ENCODE data around the gene NEUROG2. TPM values are rescaled to one million over a fixed set of nuclear protein-coding genes. Genes with fewer than 3 reads are reported as not detected.
A peak's percentile ranks its signal among the peaks of the same experiment; 100 is the strongest.

NEUROG2 gene
- polyA plus RNA-seq, 3 donors: 0.12 TPM; not detected in 2

DNA sequence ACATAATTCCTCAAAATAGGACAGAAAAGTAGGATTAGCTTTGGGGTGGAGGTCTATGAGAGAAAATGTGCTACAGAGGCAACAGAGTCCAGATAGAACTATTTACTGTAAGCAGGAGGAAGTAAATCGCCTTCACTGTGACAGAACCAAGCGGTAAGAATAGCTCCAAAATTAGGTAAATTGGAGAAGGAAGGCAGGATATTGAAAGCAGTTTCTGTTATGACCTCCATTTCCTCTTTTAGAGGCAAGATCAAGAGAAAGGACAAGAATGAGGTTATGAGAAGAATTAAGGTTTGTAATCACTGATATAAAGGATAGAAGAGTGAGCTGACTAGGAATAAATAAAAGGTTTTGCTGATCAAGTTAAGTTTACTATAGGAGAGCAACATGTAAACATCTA is 44.1 kb upstream of the NEUROG2 start:
- H3K36me3 Mint-ChIP-seq: peaks cover 8 to 17% of the 10 kb centered on the region in 2 donors
- 0% methylated on average over 2 of the region's 2 CpGs for WGBS (ENCODE audit: insufficient coverage)
- Histone ChIP-seq H3K9me3 (replicated peaks in 1 of 2; ENCODE audit: control insufficient read depth in 1 of 2, insufficient read depth in 1 of 2, low read length in 2 of 2) (peaks cover 0 to 4% of the 10 kb centered on the region in 2 donors), H3K4me1 (ENCODE audit: control insufficient read depth in 1 of 2, insufficient read depth in 2 of 2, low read length in 2 of 2) (peaks cover 6 to 13% of the 10 kb centered on the region in 2 donors), H2AFZ (ENCODE audit: insufficient read depth, low read depth, low read length, poor library complexity, severe bottlenecking) (peak overlapping the region; percentile 27), H3K79me2 (ENCODE audit: insufficient read depth, low read length) (no peaks in the 10 kb centered on the region), H4K20me1 (ENCODE audit: insufficient read depth, low read length) (no peaks in the 10 kb centered on the region), H3K9ac (ENCODE audit: insufficient read depth, low read length, poor library complexity, severe bottlenecking) (no peak overlapping the region), H3K4me2 (replicated peaks; ENCODE audit: extremely low read depth, low read length, poor library complexity, severe bottlenecking) (peak overlapping the region; percentile 51), H3K4me3 (replicated peaks in 1 of 3; ENCODE audit: low read depth in 2 of 3, low read length in 3 of 3) (peak overlapping the region in 1 of 3 experiments; percentile 17), H3K27me3 (ENCODE audit: control insufficient read depth in 2 of 2, insufficient read depth in 2 of 2, low read length in 2 of 2) (no peaks in the 10 kb centered on the region), H3K36me3 (replicated peaks in 1 of 2; ENCODE audit: control insufficient read depth in 1 of 2, insufficient read depth in 2 of 2, low read length in 2 of 2) (no peaks in the 10 kb centered on the region), H3K27ac (ENCODE audit: low read depth in 1 of 2, low read length in 2 of 2) (peak overlapping the region in 1 of 2 donors; percentile 52)
- no peaks in the 10 kb centered on the region for H3K27me3 Mint-ChIP-seq (ENCODE audit: low read depth in 3 of 3)
- peak; percentile 21 to 39 (median 29) for DNase-seq
- peaks cover 0 to 4% (median 0%) of the 10 kb centered on the region in 7 donors for H3K9me3 Mint-ChIP-seq
- peak overlapping the region in 1 of 2 donors; percentile 68 for H3K4me3 Mint-ChIP-seq
- intact Hi-C loops (cut with micrococcal nuclease): no loop called here
- H3K4me1 Mint-ChIP-seq: peaks cover 14% of the 10 kb centered on the region
- peak overlapping the region in 4 of 7 donors; percentile 4 to 48 (median 19) for H3K27ac Mint-ChIP-seq
- TF ChIP-seq, protein P1, sequence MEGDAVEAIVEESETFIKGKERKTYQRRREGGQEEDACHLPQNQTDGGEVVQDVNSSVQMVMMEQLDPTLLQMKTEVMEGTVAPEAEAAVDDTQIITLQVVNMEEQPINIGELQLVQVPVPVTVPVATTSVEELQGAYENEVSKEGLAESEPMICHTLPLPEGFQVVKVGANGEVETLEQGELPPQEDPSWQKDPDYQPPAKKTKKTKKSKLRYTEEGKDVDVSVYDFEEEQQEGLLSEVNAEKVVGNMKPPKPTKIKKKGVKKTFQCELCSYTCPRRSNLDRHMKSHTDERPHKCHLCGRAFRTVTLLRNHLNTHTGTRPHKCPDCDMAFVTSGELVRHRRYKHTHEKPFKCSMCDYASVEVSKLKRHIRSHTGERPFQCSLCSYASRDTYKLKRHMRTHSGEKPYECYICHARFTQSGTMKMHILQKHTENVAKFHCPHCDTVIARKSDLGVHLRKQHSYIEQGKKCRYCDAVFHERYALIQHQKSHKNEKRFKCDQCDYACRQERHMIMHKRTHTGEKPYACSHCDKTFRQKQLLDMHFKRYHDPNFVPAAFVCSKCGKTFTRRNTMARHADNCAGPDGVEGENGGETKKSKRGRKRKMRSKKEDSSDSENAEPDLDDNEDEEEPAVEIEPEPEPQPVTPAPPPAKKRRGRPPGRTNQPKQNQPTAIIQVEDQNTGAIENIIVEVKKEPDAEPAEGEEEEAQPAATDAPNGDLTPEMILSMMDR (IDR thresholded peaks at IDR 0.05): no peak

DNA sequence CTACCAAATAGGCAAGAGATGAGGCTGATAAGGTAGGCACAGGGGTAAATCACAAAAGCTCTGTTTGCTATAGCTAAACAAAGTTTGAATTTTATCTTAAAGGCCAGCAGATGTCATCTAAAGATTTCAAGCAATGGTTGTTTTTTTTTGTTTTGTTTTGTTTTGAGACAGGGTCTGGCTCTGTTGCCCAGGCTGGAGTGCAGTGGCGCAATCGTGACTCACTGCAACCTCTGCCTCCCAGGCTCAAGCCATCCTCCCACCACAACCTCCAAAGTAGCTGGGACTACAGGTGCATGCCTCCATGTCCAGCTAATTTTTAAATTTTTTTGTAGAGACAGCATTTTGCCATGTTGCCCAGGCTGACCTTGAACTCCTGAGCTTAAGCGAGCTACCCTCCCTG is 43.1 kb upstream of the NEUROG2 start:
- H3K4me1 ChIP-seq (ENCODE audit: control insufficient read depth in 1 of 2, insufficient read depth in 2 of 2, low read length in 2 of 2): peaks cover 6 to 13% of the 10 kb centered on the region in 2 donors
- no peaks in the 10 kb centered on the region for H3K9me3 ChIP-seq (replicated peaks in 1 of 2; ENCODE audit: control insufficient read depth in 1 of 2, insufficient read depth in 1 of 2, low read length in 2 of 2)
- no peak overlapping the region for H3K27ac ChIP-seq (ENCODE audit: low read depth in 1 of 2, low read length in 2 of 2)
- Mint-ChIP-seq H3K9me3 (no peaks in the 10 kb centered on the region), H3K4me1 (peaks cover 14% of the 10 kb centered on the region), H3K36me3 (peaks cover 8 to 12% of the 10 kb centered on the region in 2 donors), H3K27ac (no peak overlapping the region), H3K27me3 (ENCODE audit: low read depth in 3 of 3) (no peaks in the 10 kb centered on the region), H3K4me3 (no peak overlapping the region)
- no peak overlapping the region for H3K9ac ChIP-seq (ENCODE audit: insufficient read depth, low read length, poor library complexity, severe bottlenecking)
- no peak overlapping the region for H2AFZ ChIP-seq (ENCODE audit: insufficient read depth, low read depth, low read length, poor library complexity, severe bottlenecking)
- no peak for DNase-seq
- intact Hi-C loops (cut with micrococcal nuclease): no loop called here
- no peaks in the 10 kb centered on the region for H3K27me3 ChIP-seq (ENCODE audit: control insufficient read depth in 2 of 2, insufficient read depth in 2 of 2, low read length in 2 of 2)
- 93% methylated on average over 2 of the region's 3 CpGs for WGBS (ENCODE audit: insufficient coverage)
- TF ChIP-seq, protein P1 (IDR thresholded peaks at IDR 0.05): no peak
- no peaks in the 10 kb centered on the region for H3K36me3 ChIP-seq (replicated peaks in 1 of 2; ENCODE audit: control insufficient read depth in 1 of 2, insufficient read depth in 2 of 2, low read length in 2 of 2)
- no peak overlapping the region for H3K4me2 ChIP-seq (replicated peaks; ENCODE audit: extremely low read depth, low read length, poor library complexity, severe bottlenecking)
- no peaks in the 10 kb centered on the region for H3K79me2 ChIP-seq (ENCODE audit: insufficient read depth, low read length)
- no peaks in the 10 kb centered on the region for H4K20me1 ChIP-seq (ENCODE audit: insufficient read depth, low read length)
- no peak overlapping the region for H3K4me3 ChIP-seq (replicated peaks in 1 of 3; ENCODE audit: low read depth in 2 of 3, low read length in 3 of 3)
